ENCODE data around the gene THEM5.

The THEM5 gene

DNA sequence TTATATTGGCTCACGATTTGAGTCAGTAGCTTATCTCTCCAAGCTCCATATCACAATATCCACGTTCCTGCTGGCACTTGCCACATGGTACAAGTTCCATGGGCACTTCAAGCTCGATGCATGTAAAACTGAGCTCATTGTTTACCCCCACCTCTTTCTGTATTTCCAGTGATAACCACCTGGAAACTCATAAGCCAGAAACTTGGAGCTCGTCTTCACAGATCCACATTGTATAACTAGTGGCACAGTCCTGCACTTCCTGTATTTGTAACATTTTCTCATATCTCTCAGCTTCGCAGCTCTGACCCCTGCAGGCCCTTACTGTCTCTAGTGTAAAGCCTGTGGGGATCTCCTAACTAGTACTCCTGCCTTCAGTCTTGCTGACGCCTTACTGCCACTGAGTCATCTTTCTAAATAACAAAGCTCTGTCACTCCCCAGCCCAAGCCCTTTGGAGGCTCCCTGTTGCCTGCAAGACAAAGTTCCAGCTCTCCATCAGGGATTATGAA is 7.4 kb downstream of the THEM5 start:
- H3K79me1 ChIP-seq (ENCODE audit: low read length): no peaks in the 10 kb centered on the region
- H3K56ac ChIP-seq (ENCODE audit: low read length): no peak overlapping the region
- H3K4me2 ChIP-seq (ENCODE audit: low read length): no peak overlapping the region
- peak; percentile 86 for DNase-seq
- no peak overlapping the region for H4K8ac ChIP-seq (ENCODE audit: low read depth, low read length)
- no peak overlapping the region for H2AK5ac ChIP-seq (ENCODE audit: low read length)
- H3K79me2 ChIP-seq (ENCODE audit: control insufficient read depth, insufficient read depth, low read length): no peaks in the 10 kb centered on the region
- no peaks in the 10 kb centered on the region for H3K27me3 ChIP-seq (ENCODE audit: insufficient read depth, low read length, poor library complexity)
- H3K4me3 ChIP-seq (ENCODE audit: low read length): no peak overlapping the region
- H3K4me1 ChIP-seq (ENCODE audit: control insufficient read depth, low read depth, low read length): no peaks in the 10 kb centered on the region
- H2BK5ac ChIP-seq (ENCODE audit: low read length): no peak overlapping the region
- H3K9ac ChIP-seq (ENCODE audit: low read length): no peak overlapping the region
- no peak overlapping the region for H2BK120ac ChIP-seq (ENCODE audit: low read depth, low read length)
- no peak overlapping the region for H2BK15ac ChIP-seq (replicated peaks; ENCODE audit: low read depth)
- WGBS (ENCODE audit: extremely low coverage, insufficient coverage, low lambda C conversion rate): no CpG with 5 or more reads among the region's 6 CpGs
- no peak overlapping the region for H4K5ac ChIP-seq (ENCODE audit: low read length)
- no peaks in the 10 kb centered on the region for H3K36me3 ChIP-seq (ENCODE audit: control insufficient read depth, insufficient read depth, low read length)
- no peak overlapping the region for H3K18ac ChIP-seq (ENCODE audit: low read length)
- H3K4ac ChIP-seq (ENCODE audit: low read depth, low read length): no peak overlapping the region
- no peak overlapping the region for H3K23ac ChIP-seq (ENCODE audit: low read length)
- H3K27ac ChIP-seq (ENCODE audit: low read depth, low read length): no peak overlapping the region

DNA sequence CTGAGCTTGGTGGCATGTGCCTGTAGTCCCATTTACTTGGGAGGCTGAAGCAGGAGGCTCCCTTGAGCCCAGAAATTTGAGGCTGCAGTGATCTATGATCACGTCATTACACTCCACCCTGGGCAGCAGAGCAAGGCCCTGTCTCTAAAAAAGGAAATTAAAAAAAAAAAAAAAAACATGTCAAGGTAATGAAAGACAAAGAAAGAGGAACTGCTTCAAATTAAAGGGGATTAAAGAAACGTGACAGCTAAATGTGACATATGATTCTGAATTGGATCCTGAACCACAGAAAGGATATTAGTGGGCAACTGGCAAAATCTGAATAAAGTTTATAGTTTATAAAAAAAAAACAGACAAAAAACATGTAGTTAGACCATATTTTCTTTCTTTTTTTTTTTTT is 10.1 kb downstream of the THEM5 start:
- Histone ChIP-seq H2AK5ac (ENCODE audit: low read length) (no peak overlapping the region), H3K56ac (ENCODE audit: low read length) (no peak overlapping the region), H2BK15ac (replicated peaks; ENCODE audit: low read depth) (no peak overlapping the region), H3K27me3 (ENCODE audit: insufficient read depth, low read length, poor library complexity) (no peaks in the 10 kb centered on the region), H4K5ac (ENCODE audit: low read length) (no peak overlapping the region), H4K8ac (ENCODE audit: low read depth, low read length) (no peak overlapping the region), H3K9ac (ENCODE audit: low read length) (no peak overlapping the region), H3K4me2 (ENCODE audit: low read length) (no peak overlapping the region), H3K36me3 (ENCODE audit: control insufficient read depth, insufficient read depth, low read length) (no peaks in the 10 kb centered on the region), H3K23ac (ENCODE audit: low read length) (no peak overlapping the region), H3K27ac (ENCODE audit: low read depth, low read length) (no peak overlapping the region), H3K4me1 (ENCODE audit: control insufficient read depth, low read depth, low read length) (no peaks in the 10 kb centered on the region), H3K79me2 (ENCODE audit: control insufficient read depth, insufficient read depth, low read length) (no peaks in the 10 kb centered on the region), H2BK120ac (ENCODE audit: low read depth, low read length) (no peak overlapping the region), H3K18ac (ENCODE audit: low read length) (no peak overlapping the region), H3K4me3 (ENCODE audit: low read length) (no peak overlapping the region), H3K79me1 (ENCODE audit: low read length) (no peaks in the 10 kb centered on the region), H3K4ac (ENCODE audit: low read depth, low read length) (no peak overlapping the region), H2BK5ac (ENCODE audit: low read length) (no peak overlapping the region)
- no peak for DNase-seq
- no CpG with 5 or more reads among the region's 2 CpGs for WGBS (ENCODE audit: extremely low coverage, insufficient coverage, low lambda C conversion rate)

DNA sequence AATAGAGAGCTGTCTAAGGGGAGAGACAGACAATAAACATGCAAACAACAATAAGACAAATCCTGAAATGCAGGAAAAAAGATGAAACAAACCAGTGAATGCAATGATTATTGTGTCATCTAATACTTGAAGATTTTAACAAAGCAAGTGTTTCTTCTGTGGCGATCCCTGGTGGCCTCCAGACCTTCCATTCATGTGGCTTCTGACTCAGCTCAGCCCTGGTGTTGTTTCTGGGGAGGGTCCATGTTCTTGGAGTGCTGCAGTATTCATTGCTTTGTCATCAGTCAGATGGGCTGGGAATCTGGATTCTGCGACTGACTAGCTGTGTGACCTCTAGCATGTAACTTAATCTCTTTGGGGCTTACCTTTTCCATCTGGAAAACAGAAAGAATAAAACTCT is 12.4 kb downstream of the THEM5 start:
- H4K8ac ChIP-seq (ENCODE audit: low read depth, low read length): no peak overlapping the region
- H3K79me2 ChIP-seq (ENCODE audit: control insufficient read depth, insufficient read depth, low read length): no peaks in the 10 kb centered on the region
- H3K36me3 ChIP-seq (ENCODE audit: control insufficient read depth, insufficient read depth, low read length): no peaks in the 10 kb centered on the region
- no peak overlapping the region for H3K4ac ChIP-seq (ENCODE audit: low read depth, low read length)
- no peak overlapping the region for H3K4me3 ChIP-seq (ENCODE audit: low read length)
- H3K27ac ChIP-seq (ENCODE audit: low read depth, low read length): no peak overlapping the region
- WGBS (ENCODE audit: extremely low coverage, insufficient coverage, low lambda C conversion rate): no CpG with 5 or more reads among the region's 2 CpGs
- H3K4me1 ChIP-seq (ENCODE audit: control insufficient read depth, low read depth, low read length): no peaks in the 10 kb centered on the region
- H2BK5ac ChIP-seq (ENCODE audit: low read length): no peak overlapping the region
- H2BK15ac ChIP-seq (replicated peaks; ENCODE audit: low read depth): no peak overlapping the region
- H3K18ac ChIP-seq (ENCODE audit: low read length): no peak overlapping the region
- no peak overlapping the region for H3K9ac ChIP-seq (ENCODE audit: low read length)
- H2BK120ac ChIP-seq (ENCODE audit: low read depth, low read length): no peak overlapping the region
- no peak overlapping the region for H3K56ac ChIP-seq (ENCODE audit: low read length)
- no peak overlapping the region for H4K5ac ChIP-seq (ENCODE audit: low read length)
- no peaks in the 10 kb centered on the region for H3K79me1 ChIP-seq (ENCODE audit: low read length)
- no peak overlapping the region for H2AK5ac ChIP-seq (ENCODE audit: low read length)
- no peak for DNase-seq
- no peak overlapping the region for H3K23ac ChIP-seq (ENCODE audit: low read length)
- no peaks in the 10 kb centered on the region for H3K27me3 ChIP-seq (ENCODE audit: insufficient read depth, low read length, poor library complexity)
- H3K4me2 ChIP-seq (ENCODE audit: low read length): no peak overlapping the region

DNA sequence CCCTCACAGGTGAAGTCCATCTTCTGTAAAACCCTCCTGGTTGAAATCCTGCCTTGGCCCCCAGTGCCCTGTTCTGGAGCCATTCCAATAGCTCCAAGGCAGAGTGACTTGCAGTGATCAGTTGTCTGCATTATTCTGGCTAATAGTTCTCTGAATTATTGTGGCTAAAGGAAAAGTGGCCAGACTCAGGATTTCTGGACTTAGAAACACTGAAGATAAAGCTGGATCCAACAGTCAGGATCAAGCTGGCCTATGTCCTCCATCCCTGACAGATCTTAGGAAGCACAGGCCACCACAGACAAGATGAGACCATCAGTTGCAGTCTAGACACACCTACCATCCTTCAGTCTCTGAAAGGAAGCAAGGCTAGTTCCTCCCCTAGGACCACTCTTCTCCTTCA is 13.1 kb downstream of the THEM5 start:
- H4K5ac ChIP-seq (ENCODE audit: low read length): no peak overlapping the region
- no peak overlapping the region for H3K4me3 ChIP-seq (ENCODE audit: low read length)
- H3K4ac ChIP-seq (ENCODE audit: low read depth, low read length): no peak overlapping the region
- H3K23ac ChIP-seq (ENCODE audit: low read length): no peak overlapping the region
- no peaks in the 10 kb centered on the region for H3K27me3 ChIP-seq (ENCODE audit: insufficient read depth, low read length, poor library complexity)
- H3K27ac ChIP-seq (ENCODE audit: low read depth, low read length): no peak overlapping the region
- H3K4me2 ChIP-seq (ENCODE audit: low read length): no peak overlapping the region
- no peaks in the 10 kb centered on the region for H3K4me1 ChIP-seq (ENCODE audit: control insufficient read depth, low read depth, low read length)
- no peak overlapping the region for H4K8ac ChIP-seq (ENCODE audit: low read depth, low read length)
- no peaks in the 10 kb centered on the region for H3K79me2 ChIP-seq (ENCODE audit: control insufficient read depth, insufficient read depth, low read length)
- no peaks in the 10 kb centered on the region for H3K36me3 ChIP-seq (ENCODE audit: control insufficient read depth, insufficient read depth, low read length)
- no peak overlapping the region for H2BK15ac ChIP-seq (replicated peaks; ENCODE audit: low read depth)
- H2BK5ac ChIP-seq (ENCODE audit: low read length): no peak overlapping the region
- peak overlapping the region; percentile 83 for H3K9ac ChIP-seq (ENCODE audit: low read length)
- peak overlapping the region; percentile 41 for H3K18ac ChIP-seq (ENCODE audit: low read length)
- H2BK120ac ChIP-seq (ENCODE audit: low read depth, low read length): no peak overlapping the region
- no peaks in the 10 kb centered on the region for H3K79me1 ChIP-seq (ENCODE audit: low read length)
- peak overlapping the region; percentile 91 for H3K56ac ChIP-seq (ENCODE audit: low read length)
- no peak for DNase-seq
- H2AK5ac ChIP-seq (ENCODE audit: low read length): no peak overlapping the region

DNA sequence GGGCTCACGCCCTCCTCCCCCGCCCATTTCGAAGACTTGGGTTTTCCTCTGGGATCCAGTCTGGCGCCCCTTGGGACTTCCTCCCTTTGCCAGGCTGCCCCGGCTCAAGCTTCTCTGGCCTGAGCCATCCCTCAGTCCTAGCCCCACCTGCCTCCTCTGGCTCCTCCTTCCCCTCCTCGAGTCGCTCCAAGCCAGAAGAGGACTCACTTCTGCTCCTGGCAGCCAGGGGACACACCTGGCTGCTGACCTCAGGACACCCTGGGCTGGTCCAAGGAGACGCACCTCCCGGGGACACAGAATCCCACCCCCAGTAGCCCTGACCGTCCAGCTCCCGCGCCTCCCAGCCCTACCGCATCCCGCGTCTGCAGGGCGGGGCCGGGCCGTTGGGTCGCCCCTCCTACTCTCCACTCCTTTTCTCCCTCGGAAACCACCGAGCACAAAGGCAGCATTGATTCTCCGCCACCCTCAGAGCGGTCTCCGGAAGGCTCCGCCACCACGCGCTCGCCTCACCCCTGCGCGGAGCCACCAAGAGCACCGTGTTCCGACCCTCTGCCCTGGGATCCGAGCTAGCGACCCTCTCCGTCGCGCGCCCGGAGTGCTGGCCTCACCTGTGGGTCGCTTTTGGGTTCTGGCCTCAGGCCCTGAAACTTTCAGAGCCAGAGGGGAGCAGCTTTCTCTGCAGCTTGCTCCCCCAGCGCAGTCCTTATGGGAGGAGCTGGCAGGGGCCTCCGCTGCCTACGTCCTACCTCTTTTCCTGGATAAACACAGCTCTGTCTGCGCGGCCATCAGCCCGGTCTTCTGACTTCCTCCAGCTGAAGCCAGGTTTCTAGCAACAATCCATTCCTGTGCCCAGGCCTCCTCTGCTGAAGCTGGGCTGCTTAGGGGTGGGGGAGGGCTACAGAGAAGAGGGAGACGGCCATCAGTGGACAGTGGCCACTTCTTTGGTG is 13.8 kb downstream of the THEM5 start, which contains the start of gene C2CD4D:
TSS of gene C2CD4D (minus strand) at position 364 of the 947 bp plus-strand sequence. CDS start 831 bp downstream, outside the sequence.
- DNase-seq: peak; percentile 91
- no peaks in the 10 kb centered on the region for H3K36me3 ChIP-seq (ENCODE audit: control insufficient read depth, insufficient read depth, low read length)
- peak within 1 kb of the TSS; percentile 75 for H3K18ac ChIP-seq (ENCODE audit: low read length)
- no peaks in the 10 kb centered on the region for H3K79me2 ChIP-seq (ENCODE audit: control insufficient read depth, insufficient read depth, low read length)
- no peaks in the 10 kb centered on the region for H3K27me3 ChIP-seq (ENCODE audit: insufficient read depth, low read length, poor library complexity)
- H3K4me3 ChIP-seq (ENCODE audit: low read length): peak within 1 kb of the TSS; percentile 29
- H4K8ac ChIP-seq (ENCODE audit: low read depth, low read length): no peak within 1 kb of the TSS
- no CpG with 5 or more reads among the region's 47 CpGs for WGBS (ENCODE audit: extremely low coverage, insufficient coverage, low lambda C conversion rate)
- peak within 1 kb of the TSS; percentile 64 for H2BK5ac ChIP-seq (ENCODE audit: low read length)
- H3K4me2 ChIP-seq (ENCODE audit: low read length): peak within 1 kb of the TSS; percentile 19
- H3K4me1 ChIP-seq (ENCODE audit: control insufficient read depth, low read depth, low read length): no peaks in the 10 kb centered on the region
- H2BK120ac ChIP-seq (ENCODE audit: low read depth, low read length): no peak within 1 kb of the TSS
- H3K27ac ChIP-seq (ENCODE audit: low read depth, low read length): peak within 1 kb of the TSS; percentile 30
- H3K9ac ChIP-seq (ENCODE audit: low read length): peak within 1 kb of the TSS; percentile 83
- no peak within 1 kb of the TSS for H2AK5ac ChIP-seq (ENCODE audit: low read length)
- H2BK15ac ChIP-seq (replicated peaks; ENCODE audit: low read depth): no peak within 1 kb of the TSS
- H4K5ac ChIP-seq (ENCODE audit: low read length): peak within 1 kb of the TSS; percentile 5
- no peaks in the 10 kb centered on the region for H3K79me1 ChIP-seq (ENCODE audit: low read length)
- peak within 1 kb of the TSS; percentile 91 for H3K56ac ChIP-seq (ENCODE audit: low read length)
- H3K23ac ChIP-seq (ENCODE audit: low read length): peak within 1 kb of the TSS; percentile 73
- peak within 1 kb of the TSS; percentile 77 for H3K4ac ChIP-seq (ENCODE audit: low read depth, low read length)

All from mesendoderm (in vitro differentiated cells).